Sigmoid colon (tissue), 4 donors: ENCODE measurements around the gene ARHGAP6.

ENCODE experiments used
- CTCF ChIP-seq, 4 experiments: fragments of 450-650 bp in 3 of 4; fragments of 200-600 bp in 1 of 4; IDR thresholded peaks; one replicate each; pipeline ENCODE4 v1.5.1; 2016 to 2019; ENCODE audit warnings: antibody characterized with exemption in 4 of 4, mild to moderate bottlenecking in 3 of 4, moderate library complexity in 2 of 4
- EP300 ChIP-seq, 4 donors: sonication (generic); formaldehyde crosslinking; IDR thresholded peaks; one replicate each; pipeline ENCODE4 v1.6.1; 2017; ENCODE audit warnings: antibody characterized with exemption in 4 of 4
- POLR2AphosphoS5 ChIP-seq, 4 donors: sonication (generic); formaldehyde crosslinking; IDR thresholded peaks; one replicate each; pipeline ENCODE4 v1.6.1; 2017; ENCODE audit warnings: antibody characterized with exemption in 4 of 4

- TF ChIP-seq CTCF (IDR thresholded peaks at IDR 0.05) (no peak), EP300 (IDR thresholded peaks at IDR 0.05) (no peak), POLR2AphosphoS5 (IDR thresholded peaks at IDR 0.05) (no peak)
These were observed 562.7 kb downstream of the ARHGAP6 start for GRCh38 chrX:11103006-11103405.
